NCI-H345 treated with DMSO at 0.1 percent for 48 hours (cell line): ENCODE measurements around the gene VTCN1.
"Not testable (repeated sequence)": the region's sequence is repeated elsewhere in the genome, so short reads cannot be mapped to it uniquely, and the experiment has no call there.

Experiments
- DNase-seq: peaks from one replicate; lab custom pipeline; 2025; ENCODE audit not compliant: unreplicated experiment; lab: John Stamatoyannopoulos, UW

The VTCN1 gene

GRCh38 chr1:117128323-117129079 is 82.2 kb downstream of the VTCN1 start:
- DNase-seq = peak; percentile 33

GRCh38 chr1:117127795-117128194 is 82.9 kb downstream of the VTCN1 start:
- no peak for DNase-seq

GRCh38 chr1:117124661-117125060 is 86.1 kb downstream of the VTCN1 start:
- no peak for DNase-seq

- DNase-seq = no peak
Observed at GRCh38 chr1:117123274-117123673, 87.5 kb downstream of the VTCN1 start.

GRCh38 chr1:117122330-117123025 is 88.2 kb downstream of the VTCN1 start:
- DNase-seq = no peak

- DNase-seq = peak; percentile 91
Observed at GRCh38 chr1:117121589-117122329, 89.0 kb downstream of the VTCN1 start, which contains the start of gene TRIM45. TSS of gene TRIM45 (minus strand) at chr1:117121749. CDS start at chr1:117121201, 548 bp downstream.

GRCh38 chr1:117120774-117121588 is 89.7 kb downstream of the VTCN1 start:
- no peak for DNase-seq

- not testable (repeated sequence) for DNase-seq
Observed at GRCh38 chr1:117119144-117119543, 91.6 kb downstream of the VTCN1 start.

GRCh38 chr1:117118137-117118536 is 92.6 kb downstream of the VTCN1 start:
- DNase-seq = no peak

GRCh38 chr1:117117697-117118096 is 93.0 kb downstream of the VTCN1 start:
- no peak for DNase-seq

GRCh38 chr1:117116784-117117130 is 94.0 kb downstream of the VTCN1 start:
- DNase-seq = no peak

- no peak for DNase-seq
Observed at GRCh38 chr1:117116090-117116783, 94.5 kb downstream of the VTCN1 start.

- no peak for DNase-seq
Observed at GRCh38 chr1:117114877-117115276, 95.8 kb downstream of the VTCN1 start.

- no peak for DNase-seq
Observed at GRCh38 chr1:117113199-117113598, 97.5 kb downstream of the VTCN1 start.

- peak; percentile 76 for DNase-seq
Observed at GRCh38 chr1:117112047-117112717, 98.5 kb downstream of the VTCN1 start.

GRCh38 chr1:117110774-117111173 is 100.0 kb downstream of the VTCN1 start:
- DNase-seq = no peak

- DNase-seq = no peak
Observed at GRCh38 chr1:117107364-117107763, 103.4 kb downstream of the VTCN1 start.

GRCh38 chr1:117106478-117106877 is 104.2 kb downstream of the VTCN1 start:
- DNase-seq = no peak

- no peak for DNase-seq
Observed at GRCh38 chr1:117105722-117106121, 105.0 kb downstream of the VTCN1 start.

GRCh38 chr1:117104986-117105385 is 105.7 kb downstream of the VTCN1 start:
- DNase-seq = no peak
